Heart left ventricle (tissue), 13 donors: Measurements from ENCODE around the gene PELO.

Source experiments
- CTCF ChIP-seq, 12 donors: fragments of 200-600 bp; sonication (generic) in 4 of 12; IDR thresholded peaks; one replicate each; pipeline versions ENCODE4 v1.5.0 to v1.8.0; 2018 to 2022; ENCODE audit warnings: antibody characterized with exemption in 12 of 12, mild to moderate bottlenecking in 5 of 12
- POLR2A ChIP-seq, 2 donors: fragments of 450-650 bp; IDR thresholded peaks; one replicate each; pipeline ENCODE4 v1.6.1; 2017; ENCODE audit warnings: antibody characterized with exemption in 2 of 2, mild to moderate bottlenecking in 2 of 2, moderate library complexity in 2 of 2
- donor health status: ischemic (EF 13 %, LVEDD 7.1; RV severe dilation, severe dysfunction).
- donor health status: DM: no; HTN: yes; CAD: no.
- donor health status: DM: no; HTN: no; CAD: no.
- donor health status: ischemic (EF 25% LVEDD 6.9; RV normal size, moderate dysfunction).
- donor health status: ischemic (EF 25% LVEDD 5.7; RV mildly dilated, moderate dysfunction).
- donor health status: ischemic (EF 35%, LVEDD 5.7; RV mildly dilated, moderate dysfunction).
- donor health status: nonischemic (EF 11% LVEDD 7.7; RV severe dilation, severe dysfunction).
- donor health status: DM: yes; HTN: yes; CAD: no.
- donor health status: PGD.
- donor health status: ischemic (EF 29% LVEDD 5.4; RV normal size, mild dysfunction).
- donor health status: nonischemic (EF 23%, LVEDD 6.1; RV moderate dilation, normal function).

DNA sequence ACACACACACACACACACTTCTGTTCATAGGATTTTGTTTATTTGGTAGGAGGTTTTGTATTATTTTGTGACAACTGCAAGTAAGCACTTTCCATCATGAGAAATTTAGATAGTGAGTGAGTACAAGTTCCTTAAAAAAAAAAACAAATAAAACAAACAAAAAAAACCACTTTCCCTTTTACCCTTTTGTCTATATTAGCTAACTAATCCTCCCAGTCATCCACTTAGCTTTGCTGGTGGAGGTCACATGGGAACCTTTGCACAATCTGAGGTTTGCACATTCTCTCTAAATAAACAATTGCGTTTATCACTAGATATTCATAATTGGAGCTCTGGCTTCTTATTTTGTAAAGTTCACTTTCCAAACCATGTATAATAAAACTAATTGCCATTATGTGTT lies 6.8 kb downstream of the PELO start:
- TF ChIP-seq CTCF (IDR thresholded peaks at IDR 0.05) (no peak), POLR2A (IDR thresholded peaks at IDR 0.05) (no peak)
